ENCODE results near the gene GZF1. TPM values are rescaled to one million over a fixed set of nuclear protein-coding genes. Genes with fewer than 3 reads are reported as not detected.

GZF1 gene
- total RNA-seq, 4 donors from 2014 or later: 10.1 to 23.0 (median 13.3) TPM

DNA sequence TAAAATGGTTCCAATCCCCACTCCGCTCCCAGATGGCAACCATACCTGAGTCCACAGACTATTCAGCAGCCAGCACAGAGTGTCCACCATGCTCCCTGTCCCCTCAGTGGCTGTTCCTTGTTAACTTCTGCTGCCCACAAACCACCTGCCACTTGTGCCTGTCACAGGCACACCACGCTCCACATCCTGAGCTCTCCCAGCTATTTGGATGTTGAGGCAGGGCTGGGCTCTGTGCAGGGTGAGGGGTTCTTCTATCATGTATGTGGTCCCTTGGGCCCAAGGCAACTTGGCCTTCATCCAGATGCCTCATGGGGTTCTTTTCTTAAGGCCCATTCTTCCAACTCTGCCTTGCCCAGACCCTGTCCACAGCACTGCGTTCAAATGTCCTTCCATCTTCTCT, 45.4 kb upstream of the GZF1 start:
- Histone ChIP-seq H3K4me1 (no peaks in the 10 kb centered on the region), H3K36me3 (no peaks in the 10 kb centered on the region), H3K27me3 (no peaks in the 10 kb centered on the region), H3K4me3 (no peak overlapping the region), H3K27ac (no peak overlapping the region), H3K9me3 (no peaks in the 10 kb centered on the region)
- intact Hi-C loops (cut with DNase I; ENCODE audit: low total_unique reads) (no loop called here), in situ Hi-C loops (cut with MboI; ENCODE audit: low sequenced_read_pairs in 4 of 4) (no loop called here)
- DNase-seq: no peak
- ATAC-seq: no peak
- TF ChIP-seq POLR2A (IDR thresholded peaks at IDR 0.05): no peak
- TF ChIP-seq, protein P1, sequence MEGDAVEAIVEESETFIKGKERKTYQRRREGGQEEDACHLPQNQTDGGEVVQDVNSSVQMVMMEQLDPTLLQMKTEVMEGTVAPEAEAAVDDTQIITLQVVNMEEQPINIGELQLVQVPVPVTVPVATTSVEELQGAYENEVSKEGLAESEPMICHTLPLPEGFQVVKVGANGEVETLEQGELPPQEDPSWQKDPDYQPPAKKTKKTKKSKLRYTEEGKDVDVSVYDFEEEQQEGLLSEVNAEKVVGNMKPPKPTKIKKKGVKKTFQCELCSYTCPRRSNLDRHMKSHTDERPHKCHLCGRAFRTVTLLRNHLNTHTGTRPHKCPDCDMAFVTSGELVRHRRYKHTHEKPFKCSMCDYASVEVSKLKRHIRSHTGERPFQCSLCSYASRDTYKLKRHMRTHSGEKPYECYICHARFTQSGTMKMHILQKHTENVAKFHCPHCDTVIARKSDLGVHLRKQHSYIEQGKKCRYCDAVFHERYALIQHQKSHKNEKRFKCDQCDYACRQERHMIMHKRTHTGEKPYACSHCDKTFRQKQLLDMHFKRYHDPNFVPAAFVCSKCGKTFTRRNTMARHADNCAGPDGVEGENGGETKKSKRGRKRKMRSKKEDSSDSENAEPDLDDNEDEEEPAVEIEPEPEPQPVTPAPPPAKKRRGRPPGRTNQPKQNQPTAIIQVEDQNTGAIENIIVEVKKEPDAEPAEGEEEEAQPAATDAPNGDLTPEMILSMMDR (IDR thresholded peaks at IDR 0.05 in 4 of 5, conservative IDR thresholded peaks at IDR 0.05 in 1 of 5): no peak

DNA sequence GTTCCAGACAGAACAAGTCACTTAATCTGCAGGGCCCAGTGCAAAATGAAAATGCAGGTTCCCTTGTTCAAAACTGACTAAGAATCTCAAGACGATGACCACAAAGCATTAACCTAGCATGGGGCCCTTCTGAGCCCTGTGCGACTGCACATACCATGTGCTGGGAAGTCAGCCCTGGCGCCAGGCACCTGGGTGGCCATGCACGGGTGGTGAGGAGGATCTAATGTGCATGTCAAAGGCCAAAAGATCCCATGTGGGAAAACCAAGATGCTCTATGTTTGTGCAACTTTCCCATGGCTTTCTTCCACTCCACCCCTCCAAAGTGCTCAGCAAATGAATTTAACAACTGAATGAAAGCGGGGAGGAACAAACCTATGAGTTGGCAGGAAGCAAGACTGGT, 44.9 kb upstream of the GZF1 start:
- no peaks in the 10 kb centered on the region for H3K27me3 ChIP-seq
- no peaks in the 10 kb centered on the region for H3K4me1 ChIP-seq
- TF ChIP-seq POLR2A (IDR thresholded peaks at IDR 0.05): no peak
- TF ChIP-seq, protein P1 (IDR thresholded peaks at IDR 0.05 in 4 of 5, conservative IDR thresholded peaks at IDR 0.05 in 1 of 5): no peak
- no peak overlapping the region for H3K27ac ChIP-seq
- DNase-seq (no peak), ATAC-seq (no peak)
- no peak overlapping the region for H3K4me3 ChIP-seq
- H3K36me3 ChIP-seq: no peaks in the 10 kb centered on the region
- in situ Hi-C loops (cut with MboI; ENCODE audit: low sequenced_read_pairs in 4 of 4) (no loop called here), intact Hi-C loops (cut with DNase I; ENCODE audit: low total_unique reads) (no loop called here)
- no peaks in the 10 kb centered on the region for H3K9me3 ChIP-seq

DNA sequence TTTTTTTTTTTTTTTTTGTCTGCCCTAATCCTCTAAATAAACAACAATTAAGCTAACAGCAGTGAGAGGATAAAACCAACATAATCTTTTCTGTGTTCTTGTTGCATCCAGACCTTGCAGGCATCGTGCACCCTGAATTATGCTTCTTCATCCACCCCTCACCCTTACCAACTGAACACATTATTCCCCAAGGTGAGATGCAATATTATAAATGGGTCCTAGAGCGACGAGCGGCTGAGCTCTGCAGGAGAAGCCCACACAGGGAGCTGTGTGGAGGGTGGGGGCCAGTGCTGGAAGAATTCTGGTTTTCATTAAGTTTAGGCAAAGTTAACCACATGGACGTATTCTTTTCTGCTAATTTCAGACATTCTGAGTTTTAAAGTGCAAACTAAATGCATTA, 43.6 kb upstream of the GZF1 start:
- Histone ChIP-seq H3K4me3 (no peak overlapping the region), H3K36me3 (no peaks in the 10 kb centered on the region), H3K27me3 (no peaks in the 10 kb centered on the region), H3K27ac (no peak overlapping the region), H3K4me1 (no peaks in the 10 kb centered on the region), H3K9me3 (no peaks in the 10 kb centered on the region)
- in situ Hi-C loops (cut with MboI; ENCODE audit: low sequenced_read_pairs in 4 of 4): no loop called here
- intact Hi-C loops (cut with DNase I; ENCODE audit: low total_unique reads): no loop called here
- ATAC-seq (no peak), DNase-seq (no peak)
- TF ChIP-seq, protein P1 (IDR thresholded peaks at IDR 0.05 in 4 of 5, conservative IDR thresholded peaks at IDR 0.05 in 1 of 5): no peak
- TF ChIP-seq POLR2A (IDR thresholded peaks at IDR 0.05): no peak

DNA sequence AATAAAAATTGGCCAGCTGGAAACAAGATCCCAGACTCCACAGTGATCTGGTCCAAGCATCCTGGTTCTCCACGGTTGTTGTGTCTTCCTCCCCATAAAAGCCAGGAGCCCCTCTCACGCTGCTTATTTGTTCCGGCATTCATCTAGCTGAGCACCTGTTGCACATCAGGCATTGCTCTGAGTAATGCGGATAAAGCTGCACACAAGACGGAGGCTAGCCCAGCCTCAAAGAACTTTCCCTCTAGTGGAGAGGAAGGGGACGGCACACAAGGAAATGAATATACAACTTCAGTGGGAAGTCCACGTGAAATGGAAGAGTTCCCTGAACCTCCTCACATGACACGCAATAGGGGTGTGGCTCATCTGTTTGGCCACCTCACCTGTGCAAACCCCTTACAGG, 41.7 kb upstream of the GZF1 start:
- Histone ChIP-seq H3K36me3 (no peaks in the 10 kb centered on the region), H3K9me3 (no peaks in the 10 kb centered on the region), H3K27ac (no peak overlapping the region), H3K27me3 (no peaks in the 10 kb centered on the region), H3K4me3 (no peak overlapping the region), H3K4me1 (no peaks in the 10 kb centered on the region)
- in situ Hi-C loops (cut with MboI; ENCODE audit: low sequenced_read_pairs in 4 of 4) (no loop called here), intact Hi-C loops (cut with DNase I; ENCODE audit: low total_unique reads) (no loop called here)
- ATAC-seq (no peak), DNase-seq (no peak)
- TF ChIP-seq, protein P1 (IDR thresholded peaks at IDR 0.05 in 4 of 5, conservative IDR thresholded peaks at IDR 0.05 in 1 of 5): peak in 2 of 5 experiments; percentile 15 to 23
- TF ChIP-seq POLR2A (IDR thresholded peaks at IDR 0.05): no peak

DNA sequence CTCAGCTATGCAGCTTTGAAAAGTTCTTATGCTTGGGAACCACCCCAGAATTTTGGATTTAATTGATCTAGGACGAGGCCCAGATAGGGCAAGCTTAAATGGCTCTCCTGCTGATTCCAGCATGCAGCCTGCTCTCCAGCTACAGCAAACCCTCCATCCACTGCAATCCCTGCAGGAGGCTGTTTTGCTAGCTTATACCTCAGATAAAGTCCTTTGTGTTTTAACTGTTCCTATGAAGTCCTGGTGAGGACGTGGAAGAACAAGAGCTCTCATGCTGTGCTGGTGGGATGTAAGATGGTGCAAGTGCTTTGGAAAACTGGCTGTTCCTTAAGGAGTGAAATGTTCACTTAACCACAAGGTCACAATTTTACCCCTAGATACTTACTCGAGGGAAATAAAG, 36.9 kb upstream of the GZF1 start:
- H3K9me3 ChIP-seq: no peaks in the 10 kb centered on the region
- DNase-seq (no peak), ATAC-seq (no peak)
- no peak overlapping the region for H3K27ac ChIP-seq
- intact Hi-C loops (cut with DNase I; ENCODE audit: low total_unique reads): no loop called here
- H3K27me3 ChIP-seq: no peaks in the 10 kb centered on the region
- no peak overlapping the region for H3K4me3 ChIP-seq
- in situ Hi-C loops (cut with MboI; ENCODE audit: low sequenced_read_pairs in 4 of 4): loop anchor here (25.0 kb wide), 2 partner anchors 288 to 988 kb away; partner anchors contain the start of genes SSTR4 (in 1 of the 4) and THBD (in 1 of the 4)
- no peaks in the 10 kb centered on the region for H3K4me1 ChIP-seq
- H3K36me3 ChIP-seq: no peaks in the 10 kb centered on the region
- TF ChIP-seq POLR2A (IDR thresholded peaks at IDR 0.05): no peak
- TF ChIP-seq, protein P1 (IDR thresholded peaks at IDR 0.05 in 4 of 5, conservative IDR thresholded peaks at IDR 0.05 in 1 of 5): no peak
